ENCODE results near the gene ENTPD2.
A peak's percentile ranks its signal among the peaks of the same experiment; 100 is the strongest.

ENTPD2 gene

DNA sequence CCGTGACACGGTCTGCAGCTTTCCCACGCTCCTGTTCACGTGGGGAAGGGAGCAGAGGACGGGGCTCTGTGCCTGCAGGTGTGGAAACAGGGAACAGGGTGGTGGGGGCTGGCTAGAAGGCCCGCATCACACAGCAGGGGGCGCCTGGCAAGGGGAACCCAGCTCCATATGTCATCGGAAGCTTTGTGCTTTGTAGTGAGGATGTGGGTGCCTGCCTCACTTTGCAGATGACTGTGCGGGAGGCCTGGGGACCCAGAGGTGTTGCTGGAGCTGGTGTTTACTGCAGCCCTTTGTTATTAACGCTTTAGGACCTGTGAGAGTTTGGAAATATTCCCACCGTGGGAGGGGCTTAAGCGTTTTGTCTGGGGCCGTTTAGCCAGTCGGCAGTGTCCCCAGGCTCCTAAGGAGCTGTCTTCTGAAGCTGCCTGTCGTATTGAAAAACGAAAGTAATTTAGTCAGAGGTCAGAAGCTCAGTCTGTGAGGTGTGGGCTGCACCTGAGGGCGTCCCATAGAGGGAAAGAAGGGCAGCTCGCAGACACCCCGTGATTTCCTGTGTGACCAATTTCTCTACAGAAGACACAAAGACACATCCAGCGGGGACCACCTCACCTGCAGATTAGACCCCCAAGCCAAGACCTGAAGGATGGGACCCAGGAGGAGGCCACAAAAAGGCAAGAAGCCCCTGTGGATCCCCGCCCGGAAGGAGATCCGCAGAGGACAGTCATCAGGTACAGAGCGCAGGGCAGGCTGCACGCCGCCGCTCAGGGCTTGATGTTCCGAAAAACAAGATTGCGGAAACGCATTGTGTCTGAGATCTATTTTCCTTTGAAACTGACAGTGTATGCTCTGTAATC lies 42.0 kb upstream of the ENTPD2 start:
- TF ChIP-seq, protein P1, sequence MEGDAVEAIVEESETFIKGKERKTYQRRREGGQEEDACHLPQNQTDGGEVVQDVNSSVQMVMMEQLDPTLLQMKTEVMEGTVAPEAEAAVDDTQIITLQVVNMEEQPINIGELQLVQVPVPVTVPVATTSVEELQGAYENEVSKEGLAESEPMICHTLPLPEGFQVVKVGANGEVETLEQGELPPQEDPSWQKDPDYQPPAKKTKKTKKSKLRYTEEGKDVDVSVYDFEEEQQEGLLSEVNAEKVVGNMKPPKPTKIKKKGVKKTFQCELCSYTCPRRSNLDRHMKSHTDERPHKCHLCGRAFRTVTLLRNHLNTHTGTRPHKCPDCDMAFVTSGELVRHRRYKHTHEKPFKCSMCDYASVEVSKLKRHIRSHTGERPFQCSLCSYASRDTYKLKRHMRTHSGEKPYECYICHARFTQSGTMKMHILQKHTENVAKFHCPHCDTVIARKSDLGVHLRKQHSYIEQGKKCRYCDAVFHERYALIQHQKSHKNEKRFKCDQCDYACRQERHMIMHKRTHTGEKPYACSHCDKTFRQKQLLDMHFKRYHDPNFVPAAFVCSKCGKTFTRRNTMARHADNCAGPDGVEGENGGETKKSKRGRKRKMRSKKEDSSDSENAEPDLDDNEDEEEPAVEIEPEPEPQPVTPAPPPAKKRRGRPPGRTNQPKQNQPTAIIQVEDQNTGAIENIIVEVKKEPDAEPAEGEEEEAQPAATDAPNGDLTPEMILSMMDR (IDR thresholded peaks at IDR 0.05; ENCODE audit: low read depth, low read length, missing control alignments), result peak; percentile 28

DNA sequence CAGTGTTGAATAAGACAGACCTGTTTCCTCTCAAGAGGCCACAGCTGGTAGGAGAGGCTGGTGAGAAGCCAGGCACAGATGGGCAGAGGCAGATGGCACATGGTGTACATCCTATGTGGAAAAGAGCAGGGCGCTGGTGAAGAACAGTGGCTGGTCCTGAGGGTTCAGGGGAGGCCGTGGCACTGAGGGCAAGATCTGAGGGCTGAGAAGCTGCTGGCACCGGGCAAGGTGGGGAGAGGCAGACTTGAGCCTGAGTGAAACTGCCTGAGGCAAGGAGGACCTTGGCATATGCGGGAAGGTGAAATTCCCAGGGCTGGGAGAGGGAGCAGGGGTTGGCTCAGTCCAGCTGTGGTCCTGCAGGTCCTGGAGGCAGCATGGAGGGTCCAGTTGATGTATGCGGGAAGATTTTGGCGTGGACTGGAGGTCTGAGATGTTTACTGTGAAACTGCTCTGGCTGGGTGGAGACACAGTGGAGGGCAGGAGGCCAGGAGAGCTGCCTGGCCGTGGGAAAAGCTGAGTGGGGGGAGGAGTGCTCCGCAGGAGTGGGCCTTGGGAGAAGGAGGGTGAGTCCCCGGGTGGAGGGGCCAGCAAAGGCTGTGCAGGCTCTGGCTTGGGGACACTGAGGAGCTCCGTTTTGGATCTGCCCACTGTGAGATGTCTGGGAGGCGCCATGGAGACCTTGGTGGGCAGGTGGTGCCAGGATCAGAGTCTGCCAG lies 35.5 kb upstream of the ENTPD2 start:
- TF ChIP-seq, protein P1 (IDR thresholded peaks at IDR 0.05; ENCODE audit: low read depth, low read length, missing control alignments), result no peak
- no peak overlapping the region for H3K4me3 ChIP-seq (replicated peaks; ENCODE audit: low read depth, low read length)
- DNase-seq (ENCODE audit: extremely low read depth, low read depth), result no peak

More for the DNA sequence above, 42.0 kb upstream of the ENTPD2 start:
- no peak for DNase-seq (ENCODE audit: extremely low read depth, low read depth)
- H3K4me3 ChIP-seq (replicated peaks; ENCODE audit: low read depth, low read length), result no peak overlapping the region

DNA sequence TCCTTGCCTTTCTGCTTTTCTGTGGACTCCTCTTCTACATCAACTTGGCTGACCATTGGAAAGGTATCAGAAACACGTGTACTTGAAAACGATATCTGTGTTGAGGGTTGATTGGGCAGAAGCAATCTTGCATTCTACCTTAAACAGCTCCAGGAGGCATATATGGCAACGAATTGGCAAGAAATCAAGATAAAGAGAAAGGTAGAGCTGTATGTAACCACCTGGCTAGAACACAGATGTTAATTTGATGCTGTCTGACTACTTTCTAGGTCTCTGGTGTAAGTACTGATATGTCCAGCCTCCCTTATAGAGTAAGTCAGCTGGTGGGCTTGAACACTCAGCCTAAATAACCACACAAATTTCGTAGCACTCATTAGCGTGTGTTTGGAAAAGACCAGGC lies 34.3 kb upstream of the ENTPD2 start:
- TF ChIP-seq, protein P1 (IDR thresholded peaks at IDR 0.05; ENCODE audit: low read depth, low read length, missing control alignments), result no peak
- H3K4me3 ChIP-seq (replicated peaks; ENCODE audit: low read depth, low read length), result peak overlapping the region; percentile 81; the same call in 1 of the 2 replicates
- no peak for DNase-seq (ENCODE audit: extremely low read depth, low read depth)

DNA sequence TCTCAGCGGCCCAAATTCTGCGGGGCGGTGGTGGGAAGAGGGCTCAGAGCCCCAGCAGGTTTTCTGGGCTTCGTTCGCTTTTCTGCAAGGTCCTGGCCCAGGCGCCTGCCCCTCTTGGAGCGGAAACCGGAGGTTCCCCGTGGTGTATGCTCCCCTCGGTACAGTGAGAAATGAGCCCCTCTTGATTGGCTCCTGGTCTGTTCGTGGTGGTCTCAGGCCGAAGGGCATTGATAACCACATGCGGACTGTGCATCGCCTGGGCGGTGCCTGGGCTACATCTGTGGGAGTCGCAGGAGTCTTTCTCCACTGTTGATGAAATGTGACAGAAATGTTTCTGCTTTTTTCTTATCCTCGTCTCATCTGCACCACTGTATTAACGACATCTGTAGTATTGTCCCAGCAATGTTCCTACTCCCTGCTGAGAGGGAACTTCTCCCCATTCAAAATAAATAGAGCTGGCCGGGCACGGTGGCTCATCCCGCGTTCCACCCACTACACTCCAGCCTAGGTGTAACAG lies 33.6 kb upstream of the ENTPD2 start:
- H3K4me3 ChIP-seq (replicated peaks; ENCODE audit: low read depth, low read length), result peak overlapping the region; percentile 81
- DNase-seq (ENCODE audit: extremely low read depth, low read depth), result no peak
- TF ChIP-seq, protein P1 (IDR thresholded peaks at IDR 0.05; ENCODE audit: low read depth, low read length, missing control alignments), result no peak

DNA sequence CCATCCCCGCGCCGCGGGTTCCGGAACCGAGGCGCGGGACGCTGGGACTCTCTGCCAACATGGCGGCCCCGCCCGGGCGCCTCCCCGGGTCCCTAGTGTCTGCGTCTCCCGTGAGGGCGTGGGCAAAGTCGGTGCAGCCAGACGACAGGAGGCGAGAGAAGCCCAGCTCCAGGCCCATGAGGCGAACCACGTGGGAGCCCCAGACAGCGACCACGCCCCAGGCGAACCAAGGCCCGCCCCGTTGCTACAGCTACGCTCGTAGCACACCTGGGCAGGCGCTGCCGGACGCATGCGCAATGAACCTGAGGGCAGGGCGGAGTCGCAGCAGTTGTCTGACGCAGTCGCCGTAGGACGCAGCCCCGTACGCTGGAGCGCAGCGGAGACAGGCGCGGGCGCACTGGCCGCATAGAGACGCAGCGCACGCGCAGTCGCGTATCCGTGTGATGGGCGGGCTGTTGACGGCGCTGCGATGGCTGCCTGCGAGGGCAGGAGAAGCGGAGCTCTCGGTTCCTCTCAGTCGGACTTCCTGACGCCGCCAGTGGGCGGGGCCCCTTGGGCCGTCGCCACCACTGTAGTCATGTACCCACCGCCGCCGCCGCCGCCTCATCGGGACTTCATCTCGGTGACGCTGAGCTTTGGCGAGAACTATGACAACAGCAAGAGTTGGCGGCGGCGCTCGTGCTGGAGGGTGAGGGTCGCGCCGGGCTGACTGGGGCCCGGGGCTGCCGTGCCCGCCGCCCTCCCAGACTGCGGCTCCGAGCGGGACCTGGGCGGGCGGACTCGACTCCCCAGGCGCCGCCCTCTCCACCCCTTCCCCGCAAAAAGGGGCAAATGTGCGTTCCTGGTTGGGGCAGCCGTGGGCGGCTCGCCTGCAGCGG lies 32.9 kb upstream of the ENTPD2 start, which contains the start of gene MAN1B1:
Gene MAN1B1 (plus strand): TSS at position 455 of the 878 bp plus-strand sequence. CDS start 15 bp downstream, at position 470.
- TF ChIP-seq, protein P1 (IDR thresholded peaks at IDR 0.05; ENCODE audit: low read depth, low read length, missing control alignments), result no peak
- peak; percentile 98 for DNase-seq (ENCODE audit: extremely low read depth, low read depth)
- H3K4me3 ChIP-seq (replicated peaks; ENCODE audit: low read depth, low read length), result peak within 1 kb of the TSS; percentile 81

DNA sequence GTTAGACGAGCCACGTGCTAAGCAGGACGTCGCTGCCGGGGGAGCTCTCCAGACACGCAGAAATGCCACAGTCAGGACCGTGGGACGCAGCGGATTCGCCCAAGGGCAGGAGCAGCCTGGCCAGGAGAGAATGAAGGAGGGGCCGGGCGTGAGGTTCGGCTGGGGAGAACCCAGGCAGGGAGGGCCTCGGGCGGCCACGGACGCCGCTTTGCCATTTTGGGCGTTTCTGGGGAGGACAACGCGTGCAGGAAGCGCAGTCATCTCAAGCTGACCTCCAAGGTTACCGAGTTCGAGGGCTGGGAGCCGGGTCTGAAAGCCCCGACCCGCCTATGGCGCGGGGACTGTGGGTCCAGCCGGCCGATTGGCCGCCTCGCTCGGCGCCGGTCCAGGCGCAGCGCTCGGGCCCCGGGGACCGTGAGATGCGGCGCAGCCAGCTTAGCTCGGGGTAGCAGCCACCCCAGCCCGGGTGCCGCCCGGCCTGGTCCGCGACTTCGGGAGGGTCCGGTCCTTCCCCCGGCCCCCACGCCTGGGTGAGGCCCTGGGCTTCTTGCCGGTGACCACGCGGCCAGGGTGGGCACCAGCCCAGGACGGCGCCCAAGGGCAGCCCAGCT lies 32.2 kb upstream of the ENTPD2 start:
- no peak for DNase-seq (ENCODE audit: extremely low read depth, low read depth)
- TF ChIP-seq, protein P1 (IDR thresholded peaks at IDR 0.05; ENCODE audit: low read depth, low read length, missing control alignments), result no peak
- H3K4me3 ChIP-seq (replicated peaks; ENCODE audit: low read depth, low read length), result peak overlapping the region; percentile 81

Measured in HFF-Myc (cell line).